ENCODE measurements around the gene WDR5. TPM values are rescaled to one million over a fixed set of nuclear protein-coding genes. Genes with fewer than 3 reads are reported as not detected.

WDR5 gene
- total RNA-seq, 1 experiment from 2014 or later: 62.5 TPM

GRCh38 chr9:134190232-134191121 lies 54.6 kb downstream of the WDR5 start:
- Mint-ChIP-seq H3K27me3 (ENCODE audit: low read depth) (no peaks in the 10 kb centered on the region; the same call in 1 of the 2 replicates), H3K9me3 (no peaks in the 10 kb centered on the region), H3K27ac (no peak overlapping the region), H3K4me3 (no peak overlapping the region), H3K4me1 (peaks cover 6% of the 10 kb centered on the region), H3K36me3 (no peaks in the 10 kb centered on the region)
- ChIA-PET POLR2A (interaction anchor here (0.6 kb wide), 1 partner anchor 9 kb away, joined by 3 read pairs; no protein-coding TSS in a partner anchor), CTCF (interaction anchor here (0.9 to 1.5 kb wide), 5 partner anchors 10 to 252 kb away, joined by 3 to 4 read pairs (median 3); no protein-coding TSS in a partner anchor)
- no peak for ATAC-seq
- TF ChIP-seq NFATC4 (CRISPR knock-in tag; IDR thresholded peaks at IDR 0.05): no peak
- no peak for TF ChIP-seq ATF3 (CRISPR knock-in tag; conservative IDR thresholded peaks at IDR 0.05)
- no peak for TF ChIP-seq NFE2L1 (CRISPR knock-in tag; IDR thresholded peaks at IDR 0.05)
- no peak for TF ChIP-seq TEAD1 (CRISPR knock-in tag; IDR thresholded peaks at IDR 0.05)
- TF ChIP-seq ZNF416 (CRISPR knock-in tag; IDR thresholded peaks at IDR 0.05): no peak
- no peak for TF ChIP-seq ATF1 (CRISPR knock-in tag; IDR thresholded peaks at IDR 0.05)
- TF ChIP-seq FOXP1 (CRISPR knock-in tag; IDR thresholded peaks at IDR 0.05; ENCODE audit: borderline replicate concordance): no peak
- peak; percentile 8 for DNase-seq (ENCODE audit: low spot score)

GRCh38 chr9:134191455-134192209 lies 55.8 kb downstream of the WDR5 start:
- peaks cover 6% of the 10 kb centered on the region for H3K4me1 Mint-ChIP-seq
- H3K27ac Mint-ChIP-seq: no peak overlapping the region; the same call in 1 of the 2 replicates
- no peak overlapping the region for H3K4me3 Mint-ChIP-seq
- no peaks in the 10 kb centered on the region for H3K9me3 Mint-ChIP-seq
- DNase-seq (ENCODE audit: low spot score): peak; percentile 2
- no peak for ATAC-seq
- no peaks in the 10 kb centered on the region; the same call in 1 of the 2 replicates for H3K27me3 Mint-ChIP-seq (ENCODE audit: low read depth)
- no peak for TF ChIP-seq USF2 (CRISPR knock-in tag; IDR thresholded peaks at IDR 0.05)
- TF ChIP-seq NFE2L1 (CRISPR knock-in tag; IDR thresholded peaks at IDR 0.05): no peak
- no peak for TF ChIP-seq MYBL2 (CRISPR knock-in tag; IDR thresholded peaks at IDR 0.05)
- no peak for TF ChIP-seq HMGA2 (CRISPR knock-in tag; IDR thresholded peaks at IDR 0.05)
- no peak for TF ChIP-seq ZNF396 (CRISPR knock-in tag; IDR thresholded peaks at IDR 0.05; ENCODE audit: borderline replicate concordance)
- TF ChIP-seq ZNF232 (CRISPR knock-in tag; IDR thresholded peaks at IDR 0.05): no peak
- TF ChIP-seq SP1 (CRISPR knock-in tag; conservative IDR thresholded peaks at IDR 0.05): no peak
- no peak for TF ChIP-seq ZNF263 (CRISPR knock-in tag; IDR thresholded peaks at IDR 0.05; ENCODE audit: low read depth)
- no peak for TF ChIP-seq AR (CRISPR knock-in tag; IDR thresholded peaks at IDR 0.05)
- TF ChIP-seq PRRX2 (CRISPR knock-in tag; IDR thresholded peaks at IDR 0.05): no peak
- TF ChIP-seq ZNF423 (CRISPR knock-in tag; IDR thresholded peaks at IDR 0.05): no peak
- no peak for TF ChIP-seq NFYB (CRISPR knock-in tag; conservative IDR thresholded peaks at IDR 0.05; ENCODE audit: low read depth)
- no peak for TF ChIP-seq ZNF281 (CRISPR knock-in tag; IDR thresholded peaks at IDR 0.05)
- TF ChIP-seq E2F4 (CRISPR knock-in tag; IDR thresholded peaks at IDR 0.05; ENCODE audit: borderline replicate concordance, low read depth): no peak
- no peak for TF ChIP-seq NR3C1 (CRISPR knock-in tag; conservative IDR thresholded peaks at IDR 0.05; ENCODE audit: low read depth)
- no peaks in the 10 kb centered on the region for H3K36me3 Mint-ChIP-seq
- ChIA-PET CTCF (interaction anchor here (1.0 to 1.2 kb wide), 2 partner anchors 16 to 21 kb away, joined by 4 read pairs; no protein-coding TSS in a partner anchor), POLR2A (interaction anchor here (0.6 kb wide), 1 partner anchor 8 kb away, joined by 3 read pairs; no protein-coding TSS in a partner anchor)
